ENCODE measurements around the gene CCDC91.
"Not testable (repeated sequence)": the region's sequence is repeated elsewhere in the genome, so short reads cannot be mapped to it uniquely, and the experiment has no call there.

Gene CCDC91

DNA sequence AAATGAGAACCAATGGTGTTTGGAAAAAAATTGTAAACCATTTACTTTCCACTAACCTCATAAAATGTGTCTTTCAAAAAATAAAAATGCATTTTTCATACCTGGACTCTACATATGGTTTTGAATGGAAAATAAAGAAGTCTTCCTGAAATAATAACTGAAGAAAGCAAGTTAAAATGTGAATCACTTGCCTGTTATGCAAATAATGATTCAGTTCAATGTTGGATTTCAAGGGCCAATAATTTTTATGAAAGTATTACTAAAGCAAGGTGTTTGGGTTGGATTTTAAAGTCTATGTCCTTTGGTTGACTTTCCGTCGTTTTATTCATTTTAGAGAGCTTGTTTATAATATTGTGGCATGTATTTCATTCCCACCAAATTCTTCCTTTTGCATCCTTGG lies 138.7 kb downstream of the CCDC91 start:
- DNase-seq (ENCODE audit: insufficient read length, low spot score) (no peak), FAIRE-seq (no peak)
- TF ChIP-seq POU2F2 (IDR thresholded peaks at IDR 0.05; ENCODE audit: low read depth, low read length) (no peak), POLR2A (IDR thresholded peaks at IDR 0.05; ENCODE audit: low read depth, low read length) (no peak), POLR2AphosphoS5 (IDR thresholded peaks at IDR 0.05; ENCODE audit: low read depth, low read length) (no peak), TAF1 (IDR thresholded peaks at IDR 0.05; ENCODE audit: low read depth, low read length) (no peak), PAX5 (IDR thresholded peaks at IDR 0.05; ENCODE audit: insufficient read depth, low read length, severe bottlenecking) (no peak), SPI1 (IDR thresholded peaks at IDR 0.05; ENCODE audit: low read depth, low read length) (no peak)

DNA sequence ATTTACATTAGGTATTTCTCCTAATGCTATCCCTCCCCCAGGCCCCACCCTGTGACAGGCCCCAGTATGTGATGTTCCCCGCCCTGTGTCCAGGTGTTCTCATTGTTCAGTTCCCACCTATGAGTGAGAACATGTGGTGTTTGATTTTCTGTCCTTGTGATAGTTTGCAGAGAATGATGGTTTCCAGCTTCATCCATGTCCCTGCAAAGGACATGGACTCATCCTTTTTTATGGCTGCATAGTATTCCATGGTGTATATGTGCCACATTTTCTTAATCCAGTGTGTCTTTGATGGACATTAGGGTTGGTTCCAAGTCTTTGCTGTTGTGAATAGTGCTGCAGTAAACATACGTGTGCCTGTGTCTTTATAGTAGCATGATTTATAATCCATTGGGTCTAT lies 139.5 kb downstream of the CCDC91 start:
- not testable (repeated sequence) for FAIRE-seq; DNase-seq (ENCODE audit: insufficient read length, low spot score)

DNA sequence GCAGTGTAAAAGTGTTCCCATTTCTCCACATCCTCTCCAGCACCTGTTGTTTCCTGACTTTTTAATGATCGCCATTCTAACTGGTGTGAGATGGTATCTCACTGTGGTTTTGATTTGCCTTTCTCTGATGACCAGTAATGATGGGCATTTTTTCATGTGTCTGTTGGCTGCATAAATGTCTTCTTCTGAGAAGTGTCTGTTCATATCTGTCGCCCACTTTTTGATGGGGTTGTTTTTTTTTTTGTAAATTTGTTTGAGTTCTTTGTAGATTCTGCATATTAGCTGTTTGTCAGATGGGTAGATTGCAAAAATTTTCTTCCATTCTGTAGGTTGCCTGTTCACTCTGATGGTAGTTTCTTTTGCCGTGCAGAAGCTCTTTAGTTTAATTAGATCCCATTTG lies 140.0 kb downstream of the CCDC91 start:
- DNase-seq (ENCODE audit: insufficient read length, low spot score); FAIRE-seq: not testable (repeated sequence)

DNA sequence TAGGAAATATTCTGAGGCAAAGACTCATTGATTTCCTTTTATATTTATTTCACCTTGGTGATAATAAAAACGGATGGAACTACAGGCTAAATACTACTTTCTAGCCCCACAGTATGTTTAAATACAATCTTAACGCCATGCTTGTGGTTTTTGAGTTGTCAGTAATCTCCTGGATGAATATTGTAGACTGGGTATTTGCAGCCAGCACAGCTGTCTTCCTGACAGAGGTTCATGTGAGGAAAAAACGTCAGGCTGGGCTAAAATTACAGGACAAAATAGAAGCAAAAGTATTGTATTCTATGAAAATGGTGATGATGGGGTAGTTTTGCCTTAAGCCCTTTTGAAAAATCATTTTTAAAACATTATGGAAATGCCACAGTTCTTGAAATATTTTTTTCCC lies 140.9 kb downstream of the CCDC91 start:
- FAIRE-seq (no peak), DNase-seq (ENCODE audit: insufficient read length, low spot score) (no peak)
- no peak for TF ChIP-seq POLR2A (IDR thresholded peaks at IDR 0.05; ENCODE audit: low read depth, low read length)
- TF ChIP-seq PAX5 (IDR thresholded peaks at IDR 0.05; ENCODE audit: insufficient read depth, low read length, severe bottlenecking), result no peak
- TF ChIP-seq TAF1 (IDR thresholded peaks at IDR 0.05; ENCODE audit: low read depth, low read length), result no peak
- TF ChIP-seq SPI1 (IDR thresholded peaks at IDR 0.05; ENCODE audit: low read depth, low read length), result no peak
- no peak for TF ChIP-seq POU2F2 (IDR thresholded peaks at IDR 0.05; ENCODE audit: low read depth, low read length)
- no peak for TF ChIP-seq POLR2AphosphoS5 (IDR thresholded peaks at IDR 0.05; ENCODE audit: low read depth, low read length)

DNA sequence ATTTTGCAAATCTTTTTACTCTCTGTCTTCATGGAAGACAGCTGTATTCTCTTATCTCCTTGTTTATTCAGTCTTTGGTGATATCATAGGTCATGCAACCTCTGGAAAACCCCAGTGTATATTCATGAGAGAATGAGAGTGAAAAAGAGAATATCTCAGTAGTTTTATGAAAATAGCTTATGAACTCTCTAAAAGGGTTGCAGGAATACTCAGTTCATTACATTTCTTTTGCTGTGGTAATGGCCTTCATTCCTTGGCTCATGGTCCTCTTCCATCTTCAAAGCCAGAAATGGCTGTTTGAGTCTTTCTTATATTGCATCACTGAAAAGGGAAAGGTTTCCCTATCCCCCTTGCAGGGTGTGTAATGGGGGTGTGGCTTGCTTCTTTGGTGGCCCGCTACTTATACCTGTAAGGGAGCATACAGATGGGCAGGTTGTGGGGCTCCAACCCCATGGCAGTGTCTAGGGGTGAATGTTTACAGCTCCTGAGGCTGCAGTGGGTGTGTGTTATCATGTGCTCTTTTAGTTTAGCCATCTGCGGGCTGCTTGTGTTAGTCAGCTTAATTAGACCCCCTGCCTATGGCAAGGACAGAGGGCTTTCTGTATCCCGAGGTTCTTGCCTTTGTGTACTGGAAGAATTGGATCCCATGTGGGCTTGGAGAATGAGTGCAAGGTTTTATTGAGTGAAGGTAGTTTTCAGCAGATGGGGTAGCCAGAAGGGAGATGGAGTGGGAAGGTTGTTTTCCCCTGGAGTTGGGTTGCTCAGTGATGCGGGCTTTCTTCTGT lies 150.2 kb downstream of the CCDC91 start:
- no peak for TF ChIP-seq TAF1 (IDR thresholded peaks at IDR 0.05; ENCODE audit: low read depth, low read length)
- TF ChIP-seq POLR2AphosphoS5 (IDR thresholded peaks at IDR 0.05; ENCODE audit: low read depth, low read length), result no peak
- TF ChIP-seq POU2F2 (IDR thresholded peaks at IDR 0.05; ENCODE audit: low read depth, low read length), result no peak
- no peak for TF ChIP-seq SPI1 (IDR thresholded peaks at IDR 0.05; ENCODE audit: low read depth, low read length)
- no peak for TF ChIP-seq POLR2A (IDR thresholded peaks at IDR 0.05; ENCODE audit: low read depth, low read length)
- no peak for TF ChIP-seq PAX5 (IDR thresholded peaks at IDR 0.05; ENCODE audit: insufficient read depth, low read length, severe bottlenecking)
- FAIRE-seq, result no peak
- no peak for DNase-seq (ENCODE audit: insufficient read length, low spot score)

DNA sequence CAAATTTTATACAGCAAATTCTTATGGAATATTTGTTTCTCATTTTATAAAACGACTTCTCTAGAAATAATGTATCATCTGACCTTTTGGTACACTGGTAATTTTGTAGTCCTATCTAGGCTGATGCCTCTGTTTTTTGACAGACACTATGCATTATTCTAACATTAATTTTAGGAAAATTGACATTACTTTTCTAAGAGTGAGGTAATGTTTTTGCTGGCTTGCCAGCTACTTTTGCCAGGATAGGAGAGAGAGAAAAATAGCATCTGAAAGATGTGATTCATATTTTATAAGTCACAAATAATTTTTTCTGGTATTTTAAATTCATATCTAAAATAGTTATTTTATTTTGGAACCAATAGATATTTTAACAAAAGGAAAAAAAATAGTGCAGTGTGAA lies 153.5 kb downstream of the CCDC91 start:
- FAIRE-seq, result no peak
- DNase-seq (ENCODE audit: insufficient read length, low spot score), result no peak
- TF ChIP-seq POU2F2 (IDR thresholded peaks at IDR 0.05; ENCODE audit: low read depth, low read length), result no peak
- no peak for TF ChIP-seq POLR2AphosphoS5 (IDR thresholded peaks at IDR 0.05; ENCODE audit: low read depth, low read length)

DNA sequence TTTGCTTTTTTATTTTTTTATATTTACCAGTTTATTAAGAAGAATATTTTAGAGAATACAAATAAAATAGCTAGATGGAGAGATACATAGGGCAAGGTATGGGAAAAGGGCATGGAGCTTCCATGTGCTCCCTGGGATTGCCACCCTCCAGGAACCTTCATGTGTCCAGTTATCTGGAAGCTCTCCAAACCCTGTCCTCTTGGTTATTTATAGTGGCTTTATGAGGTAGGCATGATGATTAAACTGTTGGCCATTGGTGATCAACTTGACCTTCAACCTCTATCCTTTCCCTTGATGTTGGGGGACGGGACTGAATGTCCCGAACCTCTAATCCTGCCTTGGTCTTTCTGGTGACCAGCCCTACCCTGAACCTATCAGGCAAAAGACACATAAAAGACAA lies 156.3 kb downstream of the CCDC91 start:
- FAIRE-seq, result no peak
- no peak for DNase-seq (ENCODE audit: insufficient read length, low spot score)
- TF ChIP-seq POLR2AphosphoS5 (IDR thresholded peaks at IDR 0.05; ENCODE audit: low read depth, low read length) (no peak), TAF1 (IDR thresholded peaks at IDR 0.05; ENCODE audit: low read depth, low read length) (no peak)

DNA sequence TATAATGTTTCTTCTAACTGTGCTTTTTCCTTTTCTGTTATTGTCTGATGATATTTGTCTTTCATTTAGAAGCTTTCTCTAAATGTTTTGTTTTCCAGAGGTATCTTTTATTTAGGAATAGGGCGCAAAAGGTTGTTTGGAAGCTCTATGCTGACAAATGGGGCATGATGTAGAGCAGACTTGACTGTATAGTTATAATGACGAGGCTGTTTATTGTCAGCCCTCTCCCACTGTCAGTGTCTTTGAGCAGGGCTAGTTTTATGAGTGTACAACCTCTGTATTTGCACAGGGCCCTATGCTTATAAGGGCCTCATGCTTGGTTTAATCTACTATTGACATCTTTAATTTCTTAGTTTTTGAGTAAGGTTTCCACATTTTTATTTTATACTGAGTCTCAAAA lies 158.9 kb downstream of the CCDC91 start:
- FAIRE-seq (no peak), DNase-seq (ENCODE audit: insufficient read length, low spot score) (no peak)
- TF ChIP-seq TAF1 (IDR thresholded peaks at IDR 0.05; ENCODE audit: low read depth, low read length) (no peak), POLR2AphosphoS5 (IDR thresholded peaks at IDR 0.05; ENCODE audit: low read depth, low read length) (no peak)

DNA sequence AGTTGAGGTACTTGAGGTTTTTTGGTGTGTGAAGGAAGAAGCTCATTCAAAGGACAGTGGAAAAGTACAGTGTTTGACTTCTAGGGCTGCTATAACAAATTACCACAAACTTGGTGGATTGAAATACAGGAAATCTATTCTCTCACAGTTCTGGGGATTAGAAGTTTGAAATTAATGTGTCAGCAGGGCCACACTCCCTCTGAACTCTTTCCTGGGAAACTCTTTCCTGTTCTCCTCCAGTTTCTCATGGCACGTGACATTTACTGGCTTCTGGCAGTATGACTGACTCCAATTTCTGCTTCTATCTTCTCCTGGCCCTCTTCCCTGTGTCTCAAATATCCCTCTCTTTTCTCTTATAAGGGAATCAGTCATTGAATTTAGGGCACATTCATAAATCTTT lies 160.2 kb downstream of the CCDC91 start:
- TF ChIP-seq POLR2AphosphoS5 (IDR thresholded peaks at IDR 0.05; ENCODE audit: low read depth, low read length) (no peak), PAX5 (IDR thresholded peaks at IDR 0.05; ENCODE audit: insufficient read depth, low read length, severe bottlenecking) (no peak)
- FAIRE-seq (no peak), DNase-seq (ENCODE audit: insufficient read length, low spot score) (no peak)

DNA sequence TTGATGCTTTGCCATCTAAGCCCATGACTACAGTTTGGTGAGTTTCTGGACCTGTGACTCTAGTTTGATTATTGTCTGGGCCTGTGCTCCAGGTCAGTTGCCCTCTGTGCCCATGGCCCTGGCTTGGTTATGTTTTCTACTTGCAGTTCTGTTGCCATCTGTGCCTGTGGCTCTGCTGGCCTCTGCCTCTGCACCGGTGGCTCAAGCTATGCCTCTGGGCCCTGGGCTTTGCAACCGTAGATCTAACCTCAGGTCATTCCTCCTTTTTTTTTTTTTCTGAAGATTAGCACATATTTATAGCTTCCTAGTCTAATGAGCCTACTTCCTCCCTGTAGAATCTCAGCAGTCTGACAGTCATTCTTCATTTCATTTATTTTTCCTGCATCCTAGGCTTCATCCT lies 161.2 kb downstream of the CCDC91 start:
- FAIRE-seq (no peak), DNase-seq (ENCODE audit: insufficient read length, low spot score) (no peak)
- TF ChIP-seq POLR2A (IDR thresholded peaks at IDR 0.05; ENCODE audit: low read depth, low read length), result no peak
- no peak for TF ChIP-seq SPI1 (IDR thresholded peaks at IDR 0.05; ENCODE audit: low read depth, low read length)
- no peak for TF ChIP-seq PAX5 (IDR thresholded peaks at IDR 0.05; ENCODE audit: insufficient read depth, low read length, severe bottlenecking)
- TF ChIP-seq TAF1 (IDR thresholded peaks at IDR 0.05; ENCODE audit: low read depth, low read length), result no peak
- no peak for TF ChIP-seq POLR2AphosphoS5 (IDR thresholded peaks at IDR 0.05; ENCODE audit: low read depth, low read length)
- no peak for TF ChIP-seq POU2F2 (IDR thresholded peaks at IDR 0.05; ENCODE audit: low read depth, low read length)

DNA sequence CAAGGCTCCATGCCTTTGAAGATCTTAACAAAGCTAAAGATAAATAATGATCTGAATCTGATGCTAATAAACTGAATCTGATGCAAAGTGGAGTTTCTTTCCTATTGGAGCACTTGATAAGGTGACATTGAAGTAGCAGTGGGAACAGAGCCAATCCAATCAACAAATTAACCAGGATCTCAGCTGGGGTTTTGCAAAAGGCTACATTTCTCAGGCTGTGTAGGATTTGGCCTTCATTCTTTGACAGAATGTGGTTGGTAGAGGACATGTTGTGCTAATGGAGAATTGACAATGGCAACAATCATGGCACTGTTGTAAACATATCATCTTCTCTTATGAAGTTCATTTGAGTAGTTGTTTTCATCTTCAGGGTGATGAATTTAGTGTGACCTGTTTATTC lies 164.9 kb downstream of the CCDC91 start:
- FAIRE-seq, result no peak
- TF ChIP-seq TAF1 (IDR thresholded peaks at IDR 0.05; ENCODE audit: low read depth, low read length), result no peak
- no peak for TF ChIP-seq POLR2AphosphoS5 (IDR thresholded peaks at IDR 0.05; ENCODE audit: low read depth, low read length)
- TF ChIP-seq PAX5 (IDR thresholded peaks at IDR 0.05; ENCODE audit: insufficient read depth, low read length, severe bottlenecking), result no peak
- TF ChIP-seq POU2F2 (IDR thresholded peaks at IDR 0.05; ENCODE audit: low read depth, low read length), result no peak
- no peak for TF ChIP-seq SPI1 (IDR thresholded peaks at IDR 0.05; ENCODE audit: low read depth, low read length)
- TF ChIP-seq POLR2A (IDR thresholded peaks at IDR 0.05; ENCODE audit: low read depth, low read length), result no peak
- DNase-seq (ENCODE audit: insufficient read length, low spot score), result no peak
